K562 (cell line): ENCODE data around the gene DLX2. TPM values are rescaled to one million over a fixed set of nuclear protein-coding genes. Genes with fewer than 3 reads are reported as not detected.
A peak's percentile ranks its signal among the peaks of the same experiment; 100 is the strongest.
"Not testable (repeated sequence)": the region's sequence is repeated elsewhere in the genome, so short reads cannot be mapped to it uniquely, and the experiment has no call there.

Experiments used
- ATAC-seq: fragments of 200-7000 bp; cut with Tn5 transposase; 3 replicates; pipeline ENCODE4 v1.9.1; 2020; ENCODE audit warnings: moderate library complexity
- BruUV-seq: library from RNA; stranded (reverse); fragments of 400-500 nt; replicated peaks from 2 replicates; lab custom pipeline; 2021; lab: Mats Ljungman, UMichigan
- CTCF ChIA-PET: fragments of 300-600 bp; formaldehyde crosslinking; extraction: SDS; loops from one replicate; lab custom pipeline; 2021; ENCODE audit warnings: low intra/inter-chr PET ratio; lab: Yijun Ruan, JAX
- POLR2A ChIA-PET: fragments of 300-600, 350-650 bp; sonication (Branson Sonifier 250); formaldehyde crosslinking; extraction: SDS; loops from one replicate; lab custom pipeline; 2021; ENCODE audit warnings: antibody characterized with exemption, inconsistent platforms; lab: Yijun Ruan, JAX
- DNase-seq, 4 experiments: peaks; one replicate each; pipeline versions ENCODE4 v3.0.0 to v3.0.0-alpha.2; 2011 to 2018; ENCODE audit warnings: low spot score in 3 of 4, mixed read lengths in 3 of 4; ENCODE audit errors: extremely low read depth in 1 of 4
- FAIRE-seq: peaks from 2 replicates; lab custom pipeline; 2011; peaks lifted over from hg19 to GRCh38; lab: Jason Lieb, UNC
- H2AFZ ChIP-seq: 2 replicates; pipeline ENCODE4 v1.6.0; 2011; ENCODE audit warnings: low read depth, low read length, control low read depth, inconsistent platforms
- H3K27ac ChIP-seq: fragments of 200-600 bp; 3 replicates; pipeline ENCODE4 v1.8.0; 2011; ENCODE audit warnings: low read depth, mild to moderate bottlenecking, control low read depth, inconsistent platforms, low read length, moderate library complexity, mixed read lengths; ENCODE audit errors: extremely low read depth
- H3K27me3 ChIP-seq, 2 experiments: fragments of 300-600 bp in 1 of 2; 2 replicates in 1 of 2; 3 replicates in 1 of 2; pipeline versions ENCODE4 v1.6.0 to v1.8.0; 2011; ENCODE audit warnings: inconsistent platforms in 2 of 2, low read length in 2 of 2, mild to moderate bottlenecking in 1 of 2, mixed read lengths in 1 of 2, moderate library complexity in 1 of 2; ENCODE audit not compliant: control insufficient read depth in 2 of 2, insufficient read depth in 2 of 2
- H3K36me3 ChIP-seq: fragments of 300-600 bp; 3 replicates; pipeline ENCODE4 v1.8.0; 2011; ENCODE audit warnings: mild to moderate bottlenecking, low read length, inconsistent platforms; ENCODE audit not compliant: control insufficient read depth, insufficient read depth
- H3K4me1 ChIP-seq, 2 experiments: fragments of 200-600 bp in 1 of 2; replicated peaks in 1 of 2; 2 replicates in 1 of 2; 3 replicates in 1 of 2; pipeline versions ENCODE4 v1.5.1 to v1.8.0; 2011; ENCODE audit warnings: inconsistent platforms in 2 of 2, low read length in 2 of 2, mild to moderate bottlenecking in 1 of 2, mixed read lengths in 1 of 2, moderate library complexity in 1 of 2; ENCODE audit not compliant: control insufficient read depth in 2 of 2, insufficient read depth in 2 of 2
- H3K4me2 ChIP-seq: 2 replicates; pipeline ENCODE4 v1.6.1; 2011; ENCODE audit warnings: low read length, control low read depth, inconsistent platforms, mixed read lengths; ENCODE audit not compliant: insufficient read depth
- H3K4me3 ChIP-seq: fragments of 200-600 bp; sonication (generic), shearing (Covaris generic); 2 replicates; pipeline ENCODE4 v1.5.1; 2016; ENCODE audit warnings: control low read depth, inconsistent platforms
- H3K79me2 ChIP-seq: fragments of 200-600 bp; 3 replicates; pipeline ENCODE4 v1.8.0; 2011; ENCODE audit warnings: low read length, inconsistent platforms; ENCODE audit not compliant: control insufficient read depth, insufficient read depth
- H3K9ac ChIP-seq, 2 experiments: 2 replicates each; pipeline versions ENCODE4 v1.6.0 to v1.6.1; 2011; ENCODE audit warnings: low read depth in 2 of 2, low read length in 2 of 2, control low read depth in 1 of 2, inconsistent platforms in 1 of 2, mild to moderate bottlenecking in 1 of 2, mixed read lengths in 1 of 2; ENCODE audit not compliant: insufficient read depth in 1 of 2
- H3K9me1 ChIP-seq: one replicate; pipeline ENCODE4 v1.6.0; 2011; ENCODE audit warnings: inconsistent platforms, mild to moderate bottlenecking, low read length, moderate library complexity; ENCODE audit not compliant: control insufficient read depth, insufficient read depth
- H3K9me3 ChIP-seq: replicated peaks from 2 replicates; pipeline ENCODE4 v1.5.1; 2011; ENCODE audit warnings: low read depth, low read length, inconsistent platforms; ENCODE audit not compliant: control insufficient read depth, insufficient read depth
- H4K20me1 ChIP-seq: replicated peaks from 2 replicates; pipeline ENCODE4 v1.6.1; 2011; ENCODE audit warnings: low read length, inconsistent platforms, mixed read lengths; ENCODE audit not compliant: control insufficient read depth, insufficient read depth
- HINFP ChIP-seq: fragments of 450-650 bp; conservative IDR thresholded peaks from 2 replicates; pipeline ENCODE4 v1.6.1; 2016; ENCODE audit warnings: missing genetic modification characterization, low read depth, mild to moderate bottlenecking, control low read depth, missing compliant biosample characterization
- ZNF146 ChIP-seq: IDR thresholded peaks from one replicate; pipeline ENCODE4 v1.6.1; 2018; ENCODE audit warnings: missing compliant biosample characterization; ENCODE audit not compliant: unreplicated experiment
- WGBS: fragments of 100-300 bp; shearing (Covaris generic); methylation state at CpG from one replicate; pipeline ENCODE4 v1.1.6; 2016; ENCODE audit warnings: low coverage, mixed read lengths; ENCODE audit not compliant: insufficient coverage; ENCODE audit errors: missing lambda C conversion rate; 5-methylcytosine and 5-hydroxymethylcytosine counted together
- in situ Hi-C: fragments of 300-500 bp; cut with MboI; formaldehyde crosslinking; loops from 4 replicates; pipeline ENCODE4 v1.15.0; 2018; ENCODE audit warnings: inconsistent platforms, mixed read lengths
- intact Hi-C: fragments of 100-400 bp; cut with micrococcal nuclease; formaldehyde crosslinking; loops from 2 replicates; pipeline ENCODE4 v1.14.2; 2022
- polyA plus RNA-seq, 8 experiments: library from polyadenylated mRNA; depleted of rRNA in 4 of 8; stranded (reverse) in 5 of 8; unstranded in 3 of 8; fragments of >200 nt; fragmentation: Nextera tagmentation in 2 of 8; fragmentation: Illumina TruSeq in 1 of 8; extraction: Ambion mirVana in 2 of 8; extraction: Trizol in 1 of 8; gene quantifications; 2 replicates each; pipeline versions ENCODE4 v1.2.1 to v1.2.3, GENCODE V29; 2011 to 2014; ENCODE audit warnings: inconsistent platforms in 1 of 8, missing spikeins in 1 of 8
- total RNA-seq, 7 experiments: library from RNA; depleted of rRNA in 6 of 7; stranded (reverse); fragments of >200 nt in 6 of 7; fragmentation: Illumina TruSeq in 2 of 7; extraction: Trizol in 2 of 7; gene quantifications; 2 replicates each; pipeline versions ENCODE4 v1.2.1 to v1.2.3, GENCODE V29; 2011 to 2021; ENCODE audit warnings: low replicate concordance in 1 of 7

The DLX2 gene
- total and polyA plus RNA-seq, 9 of the 15 experiments (the other 6 are each of a cell fraction or from before 2014, with no cell fraction given), result 0.14 to 4.3 (median 0.86) TPM

GRCh38 chr2:172143817-172144216 is 41.1 kb upstream of the DLX2 start (continued):
- TF ChIP-seq HINFP (tag), result no peak

- H4K20me1 ChIP-seq, H3K79me2 ChIP-seq, H3K9me1 ChIP-seq, H3K9ac ChIP-seq, DNase-seq, H3K27ac ChIP-seq, H3K27me3 ChIP-seq, FAIRE-seq, ATAC-seq, H3K4me3 ChIP-seq, POLR2A ChIA-PET, BruUV-seq, H3K4me1 ChIP-seq, H3K9me3 ChIP-seq, H2AFZ ChIP-seq, H3K36me3 ChIP-seq, H3K4me2 ChIP-seq, in situ Hi-C loops, CTCF ChIA-PET, intact Hi-C loops: not testable (repeated sequence)
- WGBS, result 0% methylated on average over 1 of the region's 1 CpG
- TF ChIP-seq ZNF146 (CRISPR knock-in tag), result peak; percentile 65
Measured at GRCh38 chr2:172138727-172139126, 36.0 kb upstream of the DLX2 start.
